Upper lobe of left lung (tissue), 4 donors: ENCODE results near the gene ACSBG1.

Experiments used
- CTCF ChIP-seq, 6 experiments: fragments of 450-650 bp in 4 of 6; fragments of 200-600 bp in 2 of 6; sonication (generic) in 2 of 6; IDR thresholded peaks; one replicate each; pipeline ENCODE4 v1.5.1; 2016 to 2019; ENCODE audit warnings: antibody characterized with exemption in 6 of 6
- EP300 ChIP-seq, 4 donors: sonication (generic); formaldehyde crosslinking; IDR thresholded peaks; one replicate each; pipeline ENCODE4 v1.5.1; 2017; ENCODE audit warnings: antibody characterized with exemption in 4 of 4, control low read depth in 2 of 4
- POLR2A ChIP-seq, 4 donors: fragments of 450-650 bp; IDR thresholded peaks; one replicate each; pipeline ENCODE4 v1.5.1; 2016 to 2017; ENCODE audit warnings: antibody characterized with exemption in 4 of 4, mild to moderate bottlenecking in 2 of 4
- POLR2AphosphoS5 ChIP-seq, 2 donors: sonication (generic); formaldehyde crosslinking; IDR thresholded peaks; one replicate each; pipeline ENCODE4 v1.5.1; 2017; ENCODE audit warnings: antibody characterized with exemption in 2 of 2

DNA sequence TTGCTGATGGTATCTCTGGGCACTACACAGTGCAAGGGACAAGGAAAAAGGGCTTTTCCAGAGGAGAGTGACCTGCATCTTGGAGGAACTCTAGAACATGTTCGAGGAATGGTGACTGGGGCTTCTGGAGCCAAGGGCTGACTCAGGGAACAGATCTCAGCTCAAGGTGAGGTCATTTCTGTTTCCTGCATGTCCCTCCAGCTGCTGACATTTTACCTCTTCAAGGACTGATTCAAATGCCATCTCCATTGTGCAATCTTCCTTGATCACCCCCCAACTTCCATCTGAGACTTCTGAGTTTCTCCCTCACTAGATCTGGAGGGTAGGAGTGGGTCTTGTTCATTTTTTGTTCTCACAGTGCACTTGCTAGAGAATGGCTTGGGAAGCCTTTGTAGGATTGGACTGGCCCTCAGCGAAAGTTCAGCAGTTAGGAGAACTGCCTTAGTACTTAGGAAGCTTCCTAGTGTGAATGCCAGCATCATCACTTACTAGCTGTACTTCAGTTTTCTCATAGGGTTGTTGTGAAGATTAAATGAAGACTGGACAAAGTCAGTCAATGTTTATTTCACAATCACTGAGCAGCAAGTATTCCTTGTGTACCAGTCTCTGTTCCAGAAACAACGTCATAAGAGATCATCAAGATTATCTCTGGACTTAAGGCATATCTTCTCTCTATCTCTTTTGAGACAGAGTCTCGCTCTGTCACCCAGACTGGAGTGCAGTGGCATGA is 87.8 kb downstream of the ACSBG1 start:
- no peak for TF ChIP-seq POLR2A (IDR thresholded peaks at IDR 0.05)
- TF ChIP-seq EP300 (IDR thresholded peaks at IDR 0.05), result no peak
- TF ChIP-seq POLR2AphosphoS5 (IDR thresholded peaks at IDR 0.05), result no peak
- no peak for TF ChIP-seq CTCF (IDR thresholded peaks at IDR 0.05)
